RWPE2 (cell line): ENCODE results near the gene GPANK1.
A peak's percentile ranks its signal among the peaks of the same experiment; 100 is the strongest.
"Not testable (repeated sequence)": the region's sequence is repeated elsewhere in the genome, so short reads cannot be mapped to it uniquely, and the experiment has no call there.

Experiments used
- ATAC-seq: fragments of 200-7000 bp; cut with Tn5 transposase; 3 replicates; pipeline ENCODE4 v1.9.1; 2021; ENCODE audit warnings: low read depth
- DNase-seq: peaks from one replicate; pipeline ENCODE4 v3.0.0-alpha.2; 2020; ENCODE audit warnings: low spot score
- H3K27ac ChIP-seq: fragments of 450-650 bp; 2 replicates; pipeline ENCODE4 v1.5.1; 2017; ENCODE audit warnings: mild to moderate bottlenecking; ENCODE audit not compliant: poor library complexity, severe bottlenecking
- H3K27me3 ChIP-seq: fragments of 250-450 bp; sonication (Bioruptor Pico); 2 replicates; pipeline ENCODE4 v1.5.1; 2021; ENCODE audit warnings: mild to moderate bottlenecking, moderate library complexity; ENCODE audit not compliant: insufficient read depth, poor library complexity, severe bottlenecking
- H3K36me3 ChIP-seq: fragments of 250-450 bp; sonication (Bioruptor Pico); 2 replicates; pipeline ENCODE4 v1.5.1; 2020; ENCODE audit warnings: low read depth, mild to moderate bottlenecking, moderate library complexity
- H3K4me1 ChIP-seq: fragments of 250-450 bp; sonication (Bioruptor Pico); 2 replicates; pipeline ENCODE4 v1.5.1; 2021; ENCODE audit warnings: mild to moderate bottlenecking, moderate library complexity; ENCODE audit not compliant: insufficient read depth, poor library complexity, severe bottlenecking
- H3K4me3 ChIP-seq: fragments of 250-450 bp; sonication (Bioruptor Pico); 2 replicates; pipeline ENCODE4 v1.5.1; 2021; ENCODE audit warnings: mild to moderate bottlenecking, moderate library complexity; ENCODE audit not compliant: severe bottlenecking
- H3K9me3 ChIP-seq: fragments of 250-450 bp; sonication (Bioruptor Pico); 2 replicates; pipeline ENCODE4 v1.5.1; 2021; ENCODE audit warnings: mild to moderate bottlenecking, moderate library complexity; ENCODE audit not compliant: severe bottlenecking
- CTCF ChIP-seq: fragments of 450-650 bp; IDR thresholded peaks from one replicate; pipeline ENCODE4 v1.5.1; 2017; ENCODE audit warnings: mild to moderate bottlenecking, moderate library complexity; ENCODE audit not compliant: poor library complexity, severe bottlenecking

Gene GPANK1

GRCh38 chr6:31711233-31711632 lies 46.4 kb upstream of the GPANK1 start:
- Histone ChIP-seq H3K27ac (no peak overlapping the region), H3K36me3 (no peaks in the 10 kb centered on the region), H3K9me3 (no peaks in the 10 kb centered on the region), H3K4me3 (no peak overlapping the region), H3K27me3 (no peaks in the 10 kb centered on the region), H3K4me1 (peaks cover 5% of the 10 kb centered on the region)
- ATAC-seq (peak; percentile 44), DNase-seq (no peak)
- TF ChIP-seq CTCF, result no peak

- H3K27ac ChIP-seq, result no peak overlapping the region
- no peak for DNase-seq
- H3K9me3 ChIP-seq, result no peaks in the 10 kb centered on the region
- ATAC-seq, result no peak
- H3K27me3 ChIP-seq, result no peaks in the 10 kb centered on the region
- TF ChIP-seq CTCF, result no peak
- H3K36me3 ChIP-seq, result no peaks in the 10 kb centered on the region
- no peak overlapping the region for H3K4me3 ChIP-seq
- peaks cover 5% of the 10 kb centered on the region for H3K4me1 ChIP-seq
Measured at GRCh38 chr6:31710523-31711219, 45.9 kb upstream of the GPANK1 start.

GRCh38 chr6:31709157-31709556 lies 44.4 kb upstream of the GPANK1 start:
- H3K27me3 ChIP-seq, H3K36me3 ChIP-seq, DNase-seq, H3K4me1 ChIP-seq, H3K27ac ChIP-seq, ATAC-seq, H3K4me3 ChIP-seq, H3K9me3 ChIP-seq: not testable (repeated sequence)

- no peak for TF ChIP-seq CTCF
- no peaks in the 10 kb centered on the region for H3K27me3 ChIP-seq
- H3K4me3 ChIP-seq, result no peak overlapping the region
- no peak for ATAC-seq
- DNase-seq, result no peak
- H3K4me1 ChIP-seq, result peaks cover 5% of the 10 kb centered on the region
- H3K27ac ChIP-seq, result no peak overlapping the region
- H3K9me3 ChIP-seq, result no peaks in the 10 kb centered on the region
- no peaks in the 10 kb centered on the region for H3K36me3 ChIP-seq
Measured at GRCh38 chr6:31708224-31708623, 43.4 kb upstream of the GPANK1 start.

- no peaks in the 10 kb centered on the region for H3K27me3 ChIP-seq
- H3K36me3 ChIP-seq, result no peaks in the 10 kb centered on the region
- no peak overlapping the region for H3K27ac ChIP-seq
- peaks cover 5% of the 10 kb centered on the region for H3K4me1 ChIP-seq
- DNase-seq, result no peak
- H3K9me3 ChIP-seq, result no peaks in the 10 kb centered on the region
- no peak for ATAC-seq
- no peak for TF ChIP-seq CTCF
- H3K4me3 ChIP-seq, result no peak overlapping the region
Measured at GRCh38 chr6:31707701-31708100, 42.9 kb upstream of the GPANK1 start.
